OCI-LY3 (cell line): ENCODE measurements around the gene TEC.

Experiments
- H2AFZ ChIP-seq: fragments of 200-600, 300-600 bp; shearing (Covaris generic); 2 replicates; pipeline ENCODE4 v1.6.0; 2014; ENCODE audit warnings: antibody characterized with exemption, low read depth, low read length
- H3K27ac ChIP-seq: fragments of 200-600, 300-600 bp; sonication (generic); 2 replicates; pipeline ENCODE4 v1.5.1; 2014; ENCODE audit warnings: mild to moderate bottlenecking, low read length, moderate library complexity, mixed read lengths
- H3K27me3 ChIP-seq: fragments of 200-600, 300-600 bp; sonication (generic); 2 replicates; pipeline ENCODE4 v1.6.1; 2014; ENCODE audit warnings: low read depth, low read length, mixed read lengths
- H3K36me3 ChIP-seq: fragments of 200-600, 300-600 bp; sonication (generic); replicated peaks from 2 replicates; pipeline ENCODE3; 2014; ENCODE audit warnings: low read depth, low read length, mixed read lengths
- H3K4me1 ChIP-seq: fragments of 300-600, 200-600 bp; sonication (generic); 2 replicates; pipeline ENCODE4 v1.6.1; 2014; ENCODE audit warnings: low read length, mixed read lengths
- H3K4me2 ChIP-seq: fragments of 200-600, 300-600 bp; sonication (generic); 2 replicates; pipeline ENCODE4 v1.6.1; 2014; ENCODE audit warnings: low read length, mixed read lengths
- H3K4me3 ChIP-seq: fragments of 300-600, 200-600 bp; sonication (generic); 2 replicates; pipeline ENCODE4 v1.5.1; 2014; ENCODE audit warnings: antibody characterized with exemption, mild to moderate bottlenecking, low read length, moderate library complexity
- H3K79me2 ChIP-seq: fragments of 300-600, 200-600 bp; shearing (Covaris generic); 2 replicates; pipeline ENCODE4 v1.6.1; 2014; ENCODE audit warnings: mild to moderate bottlenecking, low read length, mixed read lengths
- H3K9ac ChIP-seq: fragments of 300-600, 200-600 bp; shearing (Covaris generic); 2 replicates; pipeline ENCODE4 v1.6.0; 2014; ENCODE audit warnings: mild to moderate bottlenecking, low read length, moderate library complexity
- H3K9me3 ChIP-seq: fragments of 200-600, 300-600 bp; shearing (Covaris generic); 2 replicates; pipeline ENCODE4 v1.6.1; 2014; ENCODE audit warnings: low read length, mixed read lengths; ENCODE audit not compliant: insufficient read depth
- H4K20me1 ChIP-seq: fragments of 200-600, 300-600 bp; sonication (generic); 2 replicates; pipeline ENCODE4 v1.6.1; 2016; ENCODE audit warnings: low read length, mixed read lengths; ENCODE audit not compliant: insufficient read depth
- EZH2phosphoT487 ChIP-seq: fragments of 200-600 bp; shearing (Covaris generic); IDR thresholded peaks from 2 replicates; pipeline ENCODE4 v1.6.1; 2018; ENCODE audit warnings: antibody characterized with exemption, mixed run types, low read depth
- TF ChIP-seq, protein P1 (sequence below): fragments of 200-600, 300-600 bp; sonication (generic); IDR thresholded peaks from 2 replicates; pipeline ENCODE4 v1.5.1; 2014; ENCODE audit warnings: antibody characterized with exemption, low read length, low read depth

The TEC gene

DNA sequence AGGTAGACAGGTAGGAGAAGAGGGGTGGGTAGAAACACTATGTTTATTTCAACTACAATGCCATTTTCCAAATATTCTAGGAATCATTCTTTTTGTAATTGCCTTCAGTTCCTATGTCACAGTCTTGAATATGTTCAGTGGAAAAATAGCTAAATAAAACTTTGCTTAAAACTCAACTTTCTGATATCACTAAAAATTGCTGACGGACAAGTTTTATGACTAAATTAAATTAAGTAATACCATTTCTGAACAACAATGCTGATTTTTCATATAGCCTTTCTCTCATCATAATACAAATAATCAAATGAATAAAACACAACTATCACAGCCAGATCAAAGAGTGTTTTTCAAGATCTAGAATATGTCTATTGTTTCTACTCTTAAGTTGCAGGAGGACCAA lies 53.1 kb downstream of the TEC start:
- Histone ChIP-seq H3K79me2 (no peaks in the 10 kb centered on the region), H3K9me3 (no peaks in the 10 kb centered on the region), H3K27me3 (no peaks in the 10 kb centered on the region), H3K4me3 (no peak overlapping the region), H3K27ac (no peak overlapping the region), H3K36me3 (peaks cover 5% of the 10 kb centered on the region), H4K20me1 (no peaks in the 10 kb centered on the region), H3K9ac (no peak overlapping the region), H2AFZ (no peak overlapping the region), H3K4me1 (peaks cover 10% of the 10 kb centered on the region), H3K4me2 (no peak overlapping the region)
- TF ChIP-seq, protein P1, sequence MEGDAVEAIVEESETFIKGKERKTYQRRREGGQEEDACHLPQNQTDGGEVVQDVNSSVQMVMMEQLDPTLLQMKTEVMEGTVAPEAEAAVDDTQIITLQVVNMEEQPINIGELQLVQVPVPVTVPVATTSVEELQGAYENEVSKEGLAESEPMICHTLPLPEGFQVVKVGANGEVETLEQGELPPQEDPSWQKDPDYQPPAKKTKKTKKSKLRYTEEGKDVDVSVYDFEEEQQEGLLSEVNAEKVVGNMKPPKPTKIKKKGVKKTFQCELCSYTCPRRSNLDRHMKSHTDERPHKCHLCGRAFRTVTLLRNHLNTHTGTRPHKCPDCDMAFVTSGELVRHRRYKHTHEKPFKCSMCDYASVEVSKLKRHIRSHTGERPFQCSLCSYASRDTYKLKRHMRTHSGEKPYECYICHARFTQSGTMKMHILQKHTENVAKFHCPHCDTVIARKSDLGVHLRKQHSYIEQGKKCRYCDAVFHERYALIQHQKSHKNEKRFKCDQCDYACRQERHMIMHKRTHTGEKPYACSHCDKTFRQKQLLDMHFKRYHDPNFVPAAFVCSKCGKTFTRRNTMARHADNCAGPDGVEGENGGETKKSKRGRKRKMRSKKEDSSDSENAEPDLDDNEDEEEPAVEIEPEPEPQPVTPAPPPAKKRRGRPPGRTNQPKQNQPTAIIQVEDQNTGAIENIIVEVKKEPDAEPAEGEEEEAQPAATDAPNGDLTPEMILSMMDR, result no peak
- no peak for TF ChIP-seq EZH2phosphoT487

DNA sequence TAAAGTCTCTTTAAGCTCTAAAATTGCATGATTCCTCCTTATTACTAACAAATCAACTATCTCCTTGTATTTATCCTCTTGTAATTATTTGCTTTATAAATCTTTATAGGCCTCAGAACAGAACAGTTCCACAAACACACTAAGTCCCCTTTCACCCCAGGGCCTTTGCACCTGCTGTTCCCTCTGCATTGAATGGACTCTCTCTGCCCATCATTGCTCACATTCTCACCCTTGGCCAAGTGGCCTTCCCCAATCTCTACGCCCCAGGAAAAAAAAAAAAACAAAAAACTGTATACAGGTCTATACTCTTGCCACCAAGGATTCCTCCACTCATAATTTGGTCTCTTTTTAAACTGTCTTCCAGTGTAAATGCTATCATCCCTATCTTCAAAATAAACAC lies 53.7 kb downstream of the TEC start:
- H3K4me1 ChIP-seq, result peaks cover 16% of the 10 kb centered on the region
- no peak overlapping the region for H3K4me2 ChIP-seq
- TF ChIP-seq EZH2phosphoT487, result no peak
- TF ChIP-seq, protein P1, result no peak
- H3K9me3 ChIP-seq, result no peaks in the 10 kb centered on the region
- H3K4me3 ChIP-seq, result no peak overlapping the region
- no peak overlapping the region for H3K9ac ChIP-seq
- H2AFZ ChIP-seq, result no peak overlapping the region
- no peaks in the 10 kb centered on the region for H3K79me2 ChIP-seq
- no peak overlapping the region for H3K27ac ChIP-seq
- no peaks in the 10 kb centered on the region for H4K20me1 ChIP-seq
- H3K36me3 ChIP-seq, result peaks cover 5% of the 10 kb centered on the region
- no peaks in the 10 kb centered on the region for H3K27me3 ChIP-seq

DNA sequence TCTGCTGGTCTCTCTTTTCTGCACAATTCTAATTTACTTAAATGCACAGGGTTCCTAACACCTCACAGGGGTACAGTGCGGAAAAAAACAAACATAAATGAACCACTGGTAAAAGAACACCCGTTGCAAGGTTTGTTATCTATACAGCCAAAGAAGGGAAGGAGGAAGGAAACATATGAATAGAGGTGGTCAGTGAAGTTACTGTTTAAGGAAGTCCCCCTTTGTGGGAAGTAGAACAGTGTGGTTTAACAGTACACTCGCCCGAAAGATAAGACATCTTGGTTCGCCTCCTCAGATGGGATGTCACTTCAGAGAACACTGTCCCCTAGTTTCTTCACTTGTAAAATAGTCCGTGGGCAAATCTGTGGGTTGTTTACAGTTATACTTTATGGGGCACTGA lies 57.5 kb downstream of the TEC start:
- Histone ChIP-seq H2AFZ (0 out of 2 replicates have a peak overlapping the region, but pooled peaks have one; percentile 38), H3K36me3 (no peaks in the 10 kb centered on the region), H3K4me2 (peak overlapping the region; percentile 74), H4K20me1 (no peaks in the 10 kb centered on the region), H3K27ac (no peak overlapping the region), H3K27me3 (no peaks in the 10 kb centered on the region), H3K9ac (no peak overlapping the region), H3K9me3 (no peaks in the 10 kb centered on the region), H3K4me1 (peaks cover 26% of the 10 kb centered on the region), H3K79me2 (no peaks in the 10 kb centered on the region; the same call in 1 of the 2 replicates), H3K4me3 (peak overlapping the region; percentile 43)
- TF ChIP-seq EZH2phosphoT487, result no peak
- TF ChIP-seq, protein P1, result no peak

DNA sequence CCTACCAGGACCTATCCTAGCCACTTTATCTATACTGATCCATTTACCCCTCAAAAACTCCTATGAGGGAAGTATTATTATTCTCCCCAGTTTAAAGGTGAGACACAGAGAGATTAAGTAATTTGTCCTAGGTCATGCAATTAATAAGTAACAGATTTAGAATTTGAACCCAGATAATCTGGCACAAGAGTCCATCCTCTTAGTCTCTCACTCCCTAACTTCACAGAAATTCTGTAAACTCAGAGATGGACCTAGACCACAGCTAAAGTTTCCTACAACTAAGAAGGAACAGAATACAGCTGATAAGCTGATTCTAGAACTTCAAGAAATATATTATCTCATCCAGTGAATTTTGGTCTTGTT lies 58.7 kb downstream of the TEC start:
- H3K9ac ChIP-seq, result no peak overlapping the region

More for the DNA sequence above, 58.7 kb downstream of the TEC start:
- no peak overlapping the region for H3K27ac ChIP-seq
- H4K20me1 ChIP-seq, result no peaks in the 10 kb centered on the region
- H3K9me3 ChIP-seq, result no peaks in the 10 kb centered on the region
- H3K4me3 ChIP-seq, result no peak overlapping the region
- no peak overlapping the region for H2AFZ ChIP-seq
- TF ChIP-seq EZH2phosphoT487, result no peak
- TF ChIP-seq, protein P1, result no peak
- H3K36me3 ChIP-seq, result no peaks in the 10 kb centered on the region
- H3K4me2 ChIP-seq, result peak overlapping the region; percentile 50; the same call in 1 of the 2 replicates
- H3K79me2 ChIP-seq, result no peaks in the 10 kb centered on the region; the same call in 1 of the 2 replicates
- H3K4me1 ChIP-seq, result peaks cover 26% of the 10 kb centered on the region
- no peaks in the 10 kb centered on the region for H3K27me3 ChIP-seq
